ENCODE results near the gene PTPRR. TPM values are rescaled to one million over a fixed set of nuclear protein-coding genes. Genes with fewer than 3 reads are reported as not detected.
A peak's percentile ranks its signal among the peaks of the same experiment; 100 is the strongest.
"Not testable (repeated sequence)": the region's sequence is repeated elsewhere in the genome, so short reads cannot be mapped to it uniquely, and the experiment has no call there.

The PTPRR gene
- total and polyA plus RNA-seq, 4 donors: 6.2 to 32.7 (median 17.5) TPM

GRCh38 chr12:70813559-70813958, 107.0 kb downstream of the PTPRR start:
- Histone ChIP-seq H3K4me3 (ENCODE audit: low read depth, low read length) (no peak overlapping the region), H3K9me3 (ENCODE audit: control insufficient read depth, insufficient read depth, low read length) (no peaks in the 10 kb centered on the region), H3K27me3 (ENCODE audit: control insufficient read depth, insufficient read depth, low read length) (no peaks in the 10 kb centered on the region), H3K36me3 (ENCODE audit: control insufficient read depth, insufficient read depth, low read length) (no peaks in the 10 kb centered on the region), H3K27ac (ENCODE audit: low read depth, low read length) (no peak overlapping the region), H3K4me1 (ENCODE audit: control insufficient read depth, insufficient read depth, low read length) (no peaks in the 10 kb centered on the region)
- DNase-seq (ENCODE audit: low read depth in 4 of 6, low spot score in 6 of 6): no peak
- 91% methylated on average over 3 of the region's 4 CpGs for WGBS (ENCODE audit: insufficient coverage)

GRCh38 chr12:70812136-70812535, 108.4 kb downstream of the PTPRR start:
- WGBS (ENCODE audit: insufficient coverage): 71% methylated on average over 1 of the region's 3 CpGs
- DNase-seq (ENCODE audit: low read depth in 4 of 6, low spot score in 6 of 6): peak in 3 of 6 donors; percentile 23 to 88 (median 25)
- Histone ChIP-seq H3K27ac (ENCODE audit: low read depth, low read length) (no peak overlapping the region), H3K36me3 (ENCODE audit: control insufficient read depth, insufficient read depth, low read length) (no peaks in the 10 kb centered on the region), H3K9me3 (ENCODE audit: control insufficient read depth, insufficient read depth, low read length) (no peaks in the 10 kb centered on the region), H3K4me1 (ENCODE audit: control insufficient read depth, insufficient read depth, low read length) (no peaks in the 10 kb centered on the region), H3K27me3 (ENCODE audit: control insufficient read depth, insufficient read depth, low read length) (no peaks in the 10 kb centered on the region), H3K4me3 (ENCODE audit: low read depth, low read length) (no peak overlapping the region)

- no peaks in the 10 kb centered on the region for H3K9me3 ChIP-seq (ENCODE audit: control insufficient read depth, insufficient read depth, low read length)
- whole genome bisulfite sequencing (ENCODE audit: insufficient coverage): 100% methylated on average over 2 of the region's 4 CpGs
- DNase-seq (ENCODE audit: low read depth in 4 of 6, low spot score in 6 of 6): no peak
These were observed 110.7 kb downstream of the PTPRR start for GRCh38 chr12:70809887-70810286.

GRCh38 chr12:70807993-70808392, 112.5 kb downstream of the PTPRR start:
- 100% methylated on average over 1 of the region's 2 CpGs for WGBS (ENCODE audit: insufficient coverage)

More at GRCh38 chr12:70809887-70810286, 110.7 kb downstream of the PTPRR start:
- H3K4me1 ChIP-seq (ENCODE audit: control insufficient read depth, insufficient read depth, low read length): no peaks in the 10 kb centered on the region
- no peak overlapping the region for H3K27ac ChIP-seq (ENCODE audit: low read depth, low read length)
- H3K4me3 ChIP-seq (ENCODE audit: low read depth, low read length): no peak overlapping the region
- H3K27me3 ChIP-seq (ENCODE audit: control insufficient read depth, insufficient read depth, low read length): no peaks in the 10 kb centered on the region
- no peaks in the 10 kb centered on the region for H3K36me3 ChIP-seq (ENCODE audit: control insufficient read depth, insufficient read depth, low read length)

GRCh38 chr12:70806827-70807226, 113.7 kb downstream of the PTPRR start:
- Histone ChIP-seq H3K36me3 (ENCODE audit: control insufficient read depth, insufficient read depth, low read length) (no peaks in the 10 kb centered on the region), H3K9me3 (ENCODE audit: control insufficient read depth, insufficient read depth, low read length) (no peaks in the 10 kb centered on the region)

More at GRCh38 chr12:70807993-70808392, 112.5 kb downstream of the PTPRR start:
- not testable (repeated sequence) for H3K9me3 ChIP-seq (ENCODE audit: control insufficient read depth, insufficient read depth, low read length); H3K27me3 ChIP-seq (ENCODE audit: control insufficient read depth, insufficient read depth, low read length); H3K36me3 ChIP-seq (ENCODE audit: control insufficient read depth, insufficient read depth, low read length); H3K27ac ChIP-seq (ENCODE audit: low read depth, low read length); H3K4me1 ChIP-seq (ENCODE audit: control insufficient read depth, insufficient read depth, low read length); DNase-seq (ENCODE audit: low read depth in 4 of 6, low spot score in 6 of 6); H3K4me3 ChIP-seq (ENCODE audit: low read depth, low read length)

GRCh38 chr12:70806043-70806442, 114.5 kb downstream of the PTPRR start:
- H3K27me3 ChIP-seq (ENCODE audit: control insufficient read depth, insufficient read depth, low read length): no peaks in the 10 kb centered on the region
- H3K9me3 ChIP-seq (ENCODE audit: control insufficient read depth, insufficient read depth, low read length): no peaks in the 10 kb centered on the region
- H3K27ac ChIP-seq (ENCODE audit: low read depth, low read length): no peak overlapping the region
- no peak for DNase-seq (ENCODE audit: low read depth in 4 of 6, low spot score in 6 of 6)
- H3K36me3 ChIP-seq (ENCODE audit: control insufficient read depth, insufficient read depth, low read length): no peaks in the 10 kb centered on the region
- WGBS (ENCODE audit: insufficient coverage): 89% methylated on average over 1 of the region's 1 CpG
- H3K4me1 ChIP-seq (ENCODE audit: control insufficient read depth, insufficient read depth, low read length): no peaks in the 10 kb centered on the region
- no peak overlapping the region for H3K4me3 ChIP-seq (ENCODE audit: low read depth, low read length)

More at GRCh38 chr12:70806827-70807226, 113.7 kb downstream of the PTPRR start:
- H3K27ac ChIP-seq (ENCODE audit: low read depth, low read length): no peak overlapping the region
- H3K27me3 ChIP-seq (ENCODE audit: control insufficient read depth, insufficient read depth, low read length): no peaks in the 10 kb centered on the region
- no peak for DNase-seq (ENCODE audit: low read depth in 4 of 6, low spot score in 6 of 6)
- no peak overlapping the region for H3K4me3 ChIP-seq (ENCODE audit: low read depth, low read length)
- no peaks in the 10 kb centered on the region for H3K4me1 ChIP-seq (ENCODE audit: control insufficient read depth, insufficient read depth, low read length)
- WGBS (ENCODE audit: insufficient coverage): no CpG with 5 or more reads among the region's 1 CpG

- no peaks in the 10 kb centered on the region for H3K27me3 ChIP-seq (ENCODE audit: control insufficient read depth, insufficient read depth, low read length)
- no peaks in the 10 kb centered on the region for H3K36me3 ChIP-seq (ENCODE audit: control insufficient read depth, insufficient read depth, low read length)
- peak in 1 of 6 donors; percentile 20 for DNase-seq (ENCODE audit: low read depth in 4 of 6, low spot score in 6 of 6)
- H3K9me3 ChIP-seq (ENCODE audit: control insufficient read depth, insufficient read depth, low read length): no peaks in the 10 kb centered on the region
- H3K4me1 ChIP-seq (ENCODE audit: control insufficient read depth, insufficient read depth, low read length): no peaks in the 10 kb centered on the region
- H3K4me3 ChIP-seq (ENCODE audit: low read depth, low read length): no peak overlapping the region
- H3K27ac ChIP-seq (ENCODE audit: low read depth, low read length): no peak overlapping the region
- 92% methylated on average over 1 of the region's 2 CpGs for WGBS (ENCODE audit: insufficient coverage)
These were observed 122.3 kb downstream of the PTPRR start for GRCh38 chr12:70798016-70798783.

- Histone ChIP-seq H3K27ac (ENCODE audit: low read depth, low read length) (no peak overlapping the region), H3K4me1 (ENCODE audit: control insufficient read depth, insufficient read depth, low read length) (no peaks in the 10 kb centered on the region), H3K9me3 (ENCODE audit: control insufficient read depth, insufficient read depth, low read length) (no peaks in the 10 kb centered on the region), H3K27me3 (ENCODE audit: control insufficient read depth, insufficient read depth, low read length) (no peaks in the 10 kb centered on the region), H3K36me3 (ENCODE audit: control insufficient read depth, insufficient read depth, low read length) (no peaks in the 10 kb centered on the region), H3K4me3 (ENCODE audit: low read depth, low read length) (no peak overlapping the region)
- no CpG with 5 or more reads among the region's 2 CpGs for WGBS (ENCODE audit: insufficient coverage)
- no peak for DNase-seq (ENCODE audit: low read depth in 4 of 6, low spot score in 6 of 6)
These were observed 123.5 kb downstream of the PTPRR start for GRCh38 chr12:70796989-70797388.

- Histone ChIP-seq H3K4me1 (ENCODE audit: control insufficient read depth, insufficient read depth, low read length) (no peaks in the 10 kb centered on the region), H3K27me3 (ENCODE audit: control insufficient read depth, insufficient read depth, low read length) (no peaks in the 10 kb centered on the region), H3K9me3 (ENCODE audit: control insufficient read depth, insufficient read depth, low read length) (no peaks in the 10 kb centered on the region), H3K36me3 (ENCODE audit: control insufficient read depth, insufficient read depth, low read length) (no peaks in the 10 kb centered on the region), H3K4me3 (ENCODE audit: low read depth, low read length) (no peak overlapping the region), H3K27ac (ENCODE audit: low read depth, low read length) (no peak overlapping the region)
- DNase-seq (ENCODE audit: low read depth in 4 of 6, low spot score in 6 of 6): no peak
- WGBS (ENCODE audit: insufficient coverage): no CpG with 5 or more reads among the region's 4 CpGs
These were observed 124.9 kb downstream of the PTPRR start for GRCh38 chr12:70795608-70796007.

GRCh38 chr12:70794131-70794530, 126.4 kb downstream of the PTPRR start:
- H3K9me3 ChIP-seq (ENCODE audit: control insufficient read depth, insufficient read depth, low read length): no peaks in the 10 kb centered on the region
- no peak overlapping the region for H3K27ac ChIP-seq (ENCODE audit: low read depth, low read length)
- H3K4me3 ChIP-seq (ENCODE audit: low read depth, low read length): no peak overlapping the region
- no peaks in the 10 kb centered on the region for H3K36me3 ChIP-seq (ENCODE audit: control insufficient read depth, insufficient read depth, low read length)
- H3K4me1 ChIP-seq (ENCODE audit: control insufficient read depth, insufficient read depth, low read length): no peaks in the 10 kb centered on the region
- no peaks in the 10 kb centered on the region for H3K27me3 ChIP-seq (ENCODE audit: control insufficient read depth, insufficient read depth, low read length)
- no peak for DNase-seq (ENCODE audit: low read depth in 4 of 6, low spot score in 6 of 6)
